Measurements from ENCODE around the gene ULBP3. TPM values are rescaled to one million over a fixed set of nuclear protein-coding genes. Genes with fewer than 3 reads are reported as not detected.

The ULBP3 gene
- total and polyA plus RNA-seq, 9 of the 15 experiments (the other 6 are each of a cell fraction or from before 2014, with no cell fraction given) = 0.25 to 0.33 TPM; not detected in 7

- ChIA-PET CTCF (ENCODE audit: low intra/inter-chr PET ratio) (no interaction called here), POLR2A (interaction anchor here (0.6 kb wide), 1 partner anchor 63 kb away, joined by 3 read pairs; no protein-coding TSS in a partner anchor)
- FAIRE-seq (no peak), ATAC-seq (no peak), DNase-seq (ENCODE audit: extremely low read depth in 1 of 4, low spot score in 3 of 4) (no peak)
- intact Hi-C loops (cut with micrococcal nuclease) = no loop called here
- WGBS (ENCODE audit: insufficient coverage, low coverage, missing lambda C conversion rate) = under 1% methylated on average over 19 of the region's 19 CpGs
- Histone ChIP-seq H2AFZ (ENCODE audit: low read depth, low read length) (no peak overlapping the region), H3K79me2 (ENCODE audit: control insufficient read depth, insufficient read depth, low read length) (no peaks in the 10 kb centered on the region), H3K4me1 (replicated peaks in 1 of 2; ENCODE audit: control insufficient read depth in 2 of 2, insufficient read depth in 2 of 2, low read length in 2 of 2) (no peaks in the 10 kb centered on the region), H3K4me2 (ENCODE audit: insufficient read depth, low read length) (no peak overlapping the region), H3K27me3 (ENCODE audit: control insufficient read depth in 2 of 2, insufficient read depth in 2 of 2, low read length in 2 of 2) (peaks cover 48 to 66% of the 10 kb centered on the region in 2 experiments), H3K9me3 (replicated peaks; ENCODE audit: control insufficient read depth, insufficient read depth, low read depth, low read length) (no peaks in the 10 kb centered on the region), H4K20me1 (replicated peaks; ENCODE audit: control insufficient read depth, insufficient read depth, low read length) (peaks cover 3% of the 10 kb centered on the region; the same call in 1 of the 2 replicates), H3K9ac (ENCODE audit: insufficient read depth in 1 of 2, low read depth in 2 of 2, low read length in 2 of 2) (no peak overlapping the region), H3K36me3 (ENCODE audit: control insufficient read depth, insufficient read depth, low read length) (no peaks in the 10 kb centered on the region), H3K27ac (ENCODE audit: extremely low read depth, low read depth, low read length) (no peak overlapping the region), H3K9me1 (ENCODE audit: control insufficient read depth, insufficient read depth, low read length) (peaks cover 3% of the 10 kb centered on the region), H3K4me3 (no peak overlapping the region)
- in situ Hi-C loops (cut with MboI) = no loop called here
- BruUV-seq (replicated peaks) = no TSS peak
- no peak for TF ChIP-seq ZBTB43 (CRISPR knock-in tag; IDR thresholded peaks at IDR 0.05)
- no peak for TF ChIP-seq USF1 (CRISPR knock-in tag; IDR thresholded peaks at IDR 0.05)
- no peak for TF ChIP-seq ZNF644 (tag; IDR thresholded peaks at IDR 0.05; ENCODE audit: low read depth)
- TF ChIP-seq REST (IDR thresholded peaks at IDR 0.05; ENCODE audit: borderline replicate concordance) = no peak
- no peak for TF ChIP-seq REST (CRISPR knock-in tag; IDR thresholded peaks at IDR 0.05; ENCODE audit: low read depth)
- no peak for TF ChIP-seq ETV5 (CRISPR knock-in tag; IDR thresholded peaks at IDR 0.05; ENCODE audit: low read depth)
- no peak for TF ChIP-seq NFE2 (IDR thresholded peaks at IDR 0.05; ENCODE audit: low read depth)
- TF ChIP-seq STAG1 (CRISPR knock-in tag; IDR thresholded peaks at IDR 0.05; ENCODE audit: borderline replicate concordance) = no peak
- TF ChIP-seq ZNF507 (tag; conservative IDR thresholded peaks at IDR 0.05) = no peak
Measured at GRCh38 chr6:150043501-150044412, 25.2 kb downstream of the ULBP3 start.
